ENCODE measurements around the gene RACK1.
A peak's percentile ranks its signal among the peaks of the same experiment; 100 is the strongest.
"Not testable (repeated sequence)": the region's sequence is repeated elsewhere in the genome, so short reads cannot be mapped to it uniquely, and the experiment has no call there.

Gene RACK1

GRCh38 chr5:181243564-181244343, at the start of gene RACK1:
RACK1 (minus strand) TSS chr5:181243906; CDS start chr5:181243800, 106 bp downstream.
- DNase-seq, result peak; percentile 89

- not testable (repeated sequence) for DNase-seq
Observed at GRCh38 chr5:181287331-181287730, 43.6 kb upstream of the RACK1 start.

GRCh38 chr5:181285962-181286705, 42.4 kb upstream of the RACK1 start:
- not testable (repeated sequence) for DNase-seq

GRCh38 chr5:181283841-181284755, 40.4 kb upstream of the RACK1 start:
- not testable (repeated sequence) for DNase-seq

- no peak for DNase-seq
Observed at GRCh38 chr5:181283347-181283746, 39.6 kb upstream of the RACK1 start.

- no peak for DNase-seq
Observed at GRCh38 chr5:181282874-181283273, 39.2 kb upstream of the RACK1 start.

- not testable (repeated sequence) for DNase-seq
Observed at GRCh38 chr5:181282415-181282814, 38.7 kb upstream of the RACK1 start.

GRCh38 chr5:181281984-181282316, 38.2 kb upstream of the RACK1 start:
- DNase-seq, result no peak

GRCh38 chr5:181281077-181281983, 37.6 kb upstream of the RACK1 start:
- no peak for DNase-seq

GRCh38 chr5:181280251-181280762, 36.6 kb upstream of the RACK1 start:
- no peak for DNase-seq

- not testable (repeated sequence) for DNase-seq
Observed at GRCh38 chr5:181273433-181273744, 29.7 kb upstream of the RACK1 start.

- DNase-seq, result no peak
Observed at GRCh38 chr5:181271081-181271480, 27.4 kb upstream of the RACK1 start.

GRCh38 chr5:181267907-181268306, 24.2 kb upstream of the RACK1 start:
- DNase-seq, result not testable (repeated sequence)

- DNase-seq, result not testable (repeated sequence)
Observed at GRCh38 chr5:181267291-181267904, 23.7 kb upstream of the RACK1 start.

- peak; percentile 53 for DNase-seq
Observed at GRCh38 chr5:181265092-181265671, 21.5 kb upstream of the RACK1 start.

GRCh38 chr5:181263633-181264032, 19.9 kb upstream of the RACK1 start:
- DNase-seq, result no peak

GRCh38 chr5:181261320-181262049, 17.8 kb upstream of the RACK1 start:
- peak; percentile 67 for DNase-seq

GRCh38 chr5:181260720-181261319, 17.1 kb upstream of the RACK1 start, which contains the start of gene TRIM52:
TRIM52 (minus strand) TSS chr5:181261143; CDS start chr5:181260813, 330 bp downstream.
- DNase-seq, result peak; percentile 90

GRCh38 chr5:181259974-181260719, 16.4 kb upstream of the RACK1 start:
- DNase-seq, result no peak
